ENCODE measurements around the gene PHF19. TPM values are rescaled to one million over a fixed set of nuclear protein-coding genes. Genes with fewer than 3 reads are reported as not detected.

Gene PHF19
- total and polyA plus RNA-seq, 2 donors (not counting 3 experiments of a cell fraction or from before 2014, with no cell fraction given) = 102 to 153 TPM

DNA sequence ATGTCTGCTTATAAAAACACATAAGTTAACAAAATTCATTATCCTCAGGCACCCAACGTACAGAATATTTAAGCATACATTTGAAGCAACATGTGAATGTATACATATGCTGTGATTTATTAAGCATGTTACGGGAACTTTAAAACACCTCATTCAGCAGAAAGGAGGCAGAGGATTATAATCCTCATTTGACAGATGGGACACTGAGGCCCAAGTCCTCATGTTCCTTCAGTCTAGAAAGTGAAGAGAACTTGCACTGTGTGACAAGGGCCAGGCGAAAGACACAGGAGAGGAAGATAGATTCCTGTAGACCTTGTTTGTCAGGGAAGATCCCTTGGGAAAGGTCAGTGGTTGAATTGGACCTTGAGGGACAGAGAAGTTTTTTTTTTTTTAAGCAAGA is 26.7 kb downstream of the PHF19 start:
- Histone ChIP-seq H3K4me2 (ENCODE audit: insufficient read depth, low read length) (no peak overlapping the region), H3K27me3 (ENCODE audit: control insufficient read depth in 2 of 2, insufficient read depth in 2 of 2, low read length in 2 of 2) (no peaks in the 10 kb centered on the region), H3K27ac (ENCODE audit: insufficient read depth, low read depth, low read length) (no peak overlapping the region), H3K36me3 (ENCODE audit: control insufficient read depth in 2 of 2, extremely low read depth in 1 of 2, insufficient read depth in 2 of 2, low read length in 2 of 2) (no peaks in the 10 kb centered on the region), H3K9me3 (replicated peaks; ENCODE audit: control insufficient read depth, insufficient read depth, low read length) (no peaks in the 10 kb centered on the region), H3K4me1 (ENCODE audit: control insufficient read depth, extremely low read depth, insufficient read depth, low read length) (peaks cover 17% of the 10 kb centered on the region), H3K9me1 (replicated peaks; ENCODE audit: control insufficient read depth, extremely low read depth, insufficient read depth, low read length) (no peaks in the 10 kb centered on the region), H3K4me3 (replicated peaks in 1 of 3; ENCODE audit: insufficient read depth in 1 of 3, low read depth in 1 of 3, low read length in 3 of 3) (no peak overlapping the region), H3K9ac (replicated peaks; ENCODE audit: extremely low read depth, insufficient read depth, low read length) (no peak overlapping the region), H2AFZ (ENCODE audit: low read depth, low read length) (no peak overlapping the region), H4K20me1 (replicated peaks; ENCODE audit: control insufficient read depth, extremely low read depth, insufficient read depth, low read length) (no peaks in the 10 kb centered on the region), H3K79me2 (ENCODE audit: control insufficient read depth, insufficient read depth, low read length) (no peaks in the 10 kb centered on the region)
- CTCF ChIA-PET = no interaction called here
- POLR2A ChIA-PET = no interaction called here
- BruUV-seq (replicated peaks) = no TSS peak
- FAIRE-seq = no peak
- TF ChIP-seq, protein P1, sequence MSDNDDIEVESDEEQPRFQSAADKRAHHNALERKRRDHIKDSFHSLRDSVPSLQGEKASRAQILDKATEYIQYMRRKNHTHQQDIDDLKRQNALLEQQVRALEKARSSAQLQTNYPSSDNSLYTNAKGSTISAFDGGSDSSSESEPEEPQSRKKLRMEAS (IDR thresholded peaks at IDR 0.05; ENCODE audit: insufficient read depth, insufficient read length) = no peak
- no peak for TF ChIP-seq POLR2A (IDR thresholded peaks at IDR 0.05; ENCODE audit: low read depth, low read length)
- TF ChIP-seq GATA2 (IDR thresholded peaks at IDR 0.05; ENCODE audit: insufficient read depth, insufficient read length, low read depth, low read length) = no peak
- TF ChIP-seq, protein P2, sequence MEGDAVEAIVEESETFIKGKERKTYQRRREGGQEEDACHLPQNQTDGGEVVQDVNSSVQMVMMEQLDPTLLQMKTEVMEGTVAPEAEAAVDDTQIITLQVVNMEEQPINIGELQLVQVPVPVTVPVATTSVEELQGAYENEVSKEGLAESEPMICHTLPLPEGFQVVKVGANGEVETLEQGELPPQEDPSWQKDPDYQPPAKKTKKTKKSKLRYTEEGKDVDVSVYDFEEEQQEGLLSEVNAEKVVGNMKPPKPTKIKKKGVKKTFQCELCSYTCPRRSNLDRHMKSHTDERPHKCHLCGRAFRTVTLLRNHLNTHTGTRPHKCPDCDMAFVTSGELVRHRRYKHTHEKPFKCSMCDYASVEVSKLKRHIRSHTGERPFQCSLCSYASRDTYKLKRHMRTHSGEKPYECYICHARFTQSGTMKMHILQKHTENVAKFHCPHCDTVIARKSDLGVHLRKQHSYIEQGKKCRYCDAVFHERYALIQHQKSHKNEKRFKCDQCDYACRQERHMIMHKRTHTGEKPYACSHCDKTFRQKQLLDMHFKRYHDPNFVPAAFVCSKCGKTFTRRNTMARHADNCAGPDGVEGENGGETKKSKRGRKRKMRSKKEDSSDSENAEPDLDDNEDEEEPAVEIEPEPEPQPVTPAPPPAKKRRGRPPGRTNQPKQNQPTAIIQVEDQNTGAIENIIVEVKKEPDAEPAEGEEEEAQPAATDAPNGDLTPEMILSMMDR (IDR thresholded peaks at IDR 0.05; ENCODE audit: extremely low read depth in 1 of 2, insufficient read depth in 1 of 2, low read depth in 1 of 2, low read length in 2 of 2) = no peak
- no peak for TF ChIP-seq POLR2AphosphoS5 (IDR thresholded peaks at IDR 0.05; ENCODE audit: insufficient read depth, low read depth, low read length)
- TF ChIP-seq JUN (IDR thresholded peaks at IDR 0.05; ENCODE audit: borderline replicate concordance, insufficient read depth, insufficient read length, low read depth) = no peak
- TF ChIP-seq FOS (IDR thresholded peaks at IDR 0.05; ENCODE audit: borderline replicate concordance, insufficient read depth, low read length) = no peak
- TF ChIP-seq MYC (IDR thresholded peaks at IDR 0.05; ENCODE audit: low read depth, low read length) = no peak
- TF ChIP-seq EZH2 (IDR thresholded peaks at IDR 0.05; ENCODE audit: borderline replicate concordance, low read depth, low read length, severe bottlenecking) = no peak
- intact Hi-C loops (cut with micrococcal nuclease) = no loop called here
- dilution Hi-C loops (cut with MboI; ENCODE audit: extremely low pct_ligation_motif_present, low sequenced_read_pairs) = no loop called here
- DNase-seq (ENCODE audit: low read depth, low spot score) = no peak
